ENCODE results near the gene CDYL. TPM values are rescaled to one million over a fixed set of nuclear protein-coding genes. Genes with fewer than 3 reads are reported as not detected.

CDYL gene
- total RNA-seq, 1 donor from 2014 or later: 12.2 TPM

DNA sequence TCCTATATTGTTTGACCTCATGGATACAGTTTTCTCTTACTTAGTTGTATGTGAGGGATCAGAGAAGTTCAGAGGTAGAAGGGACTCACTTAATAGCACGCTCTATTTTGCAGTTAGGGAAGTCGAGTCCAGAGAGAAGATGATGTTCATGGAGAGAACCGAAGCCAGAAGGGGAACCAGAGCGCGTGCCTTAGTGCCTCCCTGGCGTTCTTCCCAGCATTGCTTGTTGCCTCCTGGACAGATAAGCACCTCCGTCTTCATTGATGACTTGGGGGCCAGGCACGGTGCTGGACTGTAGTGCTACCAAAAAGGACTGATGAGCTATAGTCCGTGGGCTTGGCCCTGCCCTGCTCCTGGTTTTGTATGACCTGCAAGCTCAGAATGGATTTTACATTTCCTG, 117.8 kb downstream of the CDYL start:
- no peak for DNase-seq (ENCODE audit: low read depth)
- no peak overlapping the region for H3K4me3 ChIP-seq (ENCODE audit: low read depth, low read length)
- TF ChIP-seq, protein P1, sequence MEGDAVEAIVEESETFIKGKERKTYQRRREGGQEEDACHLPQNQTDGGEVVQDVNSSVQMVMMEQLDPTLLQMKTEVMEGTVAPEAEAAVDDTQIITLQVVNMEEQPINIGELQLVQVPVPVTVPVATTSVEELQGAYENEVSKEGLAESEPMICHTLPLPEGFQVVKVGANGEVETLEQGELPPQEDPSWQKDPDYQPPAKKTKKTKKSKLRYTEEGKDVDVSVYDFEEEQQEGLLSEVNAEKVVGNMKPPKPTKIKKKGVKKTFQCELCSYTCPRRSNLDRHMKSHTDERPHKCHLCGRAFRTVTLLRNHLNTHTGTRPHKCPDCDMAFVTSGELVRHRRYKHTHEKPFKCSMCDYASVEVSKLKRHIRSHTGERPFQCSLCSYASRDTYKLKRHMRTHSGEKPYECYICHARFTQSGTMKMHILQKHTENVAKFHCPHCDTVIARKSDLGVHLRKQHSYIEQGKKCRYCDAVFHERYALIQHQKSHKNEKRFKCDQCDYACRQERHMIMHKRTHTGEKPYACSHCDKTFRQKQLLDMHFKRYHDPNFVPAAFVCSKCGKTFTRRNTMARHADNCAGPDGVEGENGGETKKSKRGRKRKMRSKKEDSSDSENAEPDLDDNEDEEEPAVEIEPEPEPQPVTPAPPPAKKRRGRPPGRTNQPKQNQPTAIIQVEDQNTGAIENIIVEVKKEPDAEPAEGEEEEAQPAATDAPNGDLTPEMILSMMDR (conservative IDR thresholded peaks at IDR 0.05; ENCODE audit: low read depth, low read length): no peak

DNA sequence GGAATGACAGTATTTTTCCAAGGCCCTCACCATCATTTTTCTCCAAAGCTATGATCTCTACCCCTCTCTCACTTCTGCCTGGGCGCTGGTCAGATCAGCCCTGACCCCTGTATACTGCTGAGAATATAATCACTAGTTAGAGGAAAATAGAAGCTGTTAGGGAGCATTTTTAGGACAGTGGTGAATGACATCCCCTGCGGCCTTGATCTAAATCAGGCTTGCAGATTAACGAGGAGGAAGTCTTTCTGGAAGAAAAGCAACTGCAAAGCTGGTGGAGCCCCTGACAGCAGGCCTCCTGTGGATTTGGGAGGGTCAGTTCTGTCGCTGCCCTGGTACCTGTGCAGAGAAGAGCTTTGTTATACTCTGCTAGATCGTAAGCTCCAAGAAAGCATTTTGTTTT, 119.8 kb downstream of the CDYL start:
- H3K4me3 ChIP-seq (ENCODE audit: low read depth, low read length): no peak overlapping the region
- DNase-seq (ENCODE audit: low read depth): no peak
- TF ChIP-seq, protein P1 (conservative IDR thresholded peaks at IDR 0.05; ENCODE audit: low read depth, low read length): no peak

DNA sequence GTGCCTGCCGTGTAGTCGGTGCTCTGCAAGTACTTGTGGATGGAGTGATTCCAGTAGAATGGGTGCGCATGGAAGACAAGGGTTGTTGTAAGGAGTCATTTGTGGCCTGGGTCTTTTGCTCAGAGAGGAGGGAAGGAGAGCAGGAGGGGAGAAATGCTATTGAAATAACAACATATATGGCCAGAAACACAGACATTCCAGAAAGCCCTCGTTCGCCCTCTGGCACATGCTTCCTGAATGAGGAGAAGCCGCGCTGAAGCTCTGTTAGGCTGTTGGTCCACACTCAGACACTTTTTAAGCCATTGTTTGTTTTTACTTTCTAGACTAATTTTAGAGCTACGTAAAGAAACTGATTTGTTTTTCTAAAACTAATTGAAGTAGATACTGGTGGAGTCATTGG, 120.2 kb downstream of the CDYL start:
- TF ChIP-seq, protein P1 (conservative IDR thresholded peaks at IDR 0.05; ENCODE audit: low read depth, low read length): no peak
- H3K4me3 ChIP-seq (ENCODE audit: low read depth, low read length): no peak overlapping the region
- no peak for DNase-seq (ENCODE audit: low read depth)

DNA sequence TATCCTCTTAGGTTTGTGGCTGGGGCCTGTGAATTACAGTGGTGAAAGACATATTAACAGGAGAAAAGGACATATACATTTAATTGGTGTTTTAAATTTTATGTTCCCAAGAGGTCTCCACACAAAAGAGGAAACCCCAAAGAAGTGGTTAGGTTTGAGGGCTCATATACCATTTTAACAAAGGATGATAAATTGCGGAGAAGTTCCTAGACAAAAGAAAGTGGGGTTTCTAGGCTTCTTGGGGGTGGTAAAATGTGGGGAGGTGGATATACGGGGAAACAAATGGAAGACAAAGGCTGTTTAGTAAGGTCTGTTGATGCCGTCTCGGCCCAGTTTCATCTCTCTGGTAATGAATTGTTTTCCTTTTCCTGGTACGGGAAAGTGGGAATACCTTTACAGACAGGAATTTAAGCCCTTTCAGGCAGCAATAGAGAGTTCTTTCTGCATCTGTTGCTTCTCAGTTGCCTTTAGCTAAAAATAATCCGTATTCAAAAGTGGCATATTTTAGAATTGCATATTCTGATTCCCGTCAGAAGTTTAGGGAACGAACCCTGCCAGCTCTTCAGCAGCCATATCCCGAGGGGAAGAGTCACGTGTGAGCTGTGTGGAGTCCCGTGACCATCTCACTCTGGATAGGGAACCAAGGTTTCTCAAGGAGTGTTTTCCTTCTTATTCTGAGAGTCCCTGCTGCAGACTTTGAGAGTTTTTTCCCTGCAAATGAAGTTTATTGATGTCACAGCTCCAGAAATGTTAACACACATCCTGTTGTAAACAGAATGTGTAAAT, 123.2 kb downstream of the CDYL start:
- no peak for DNase-seq (ENCODE audit: low read depth)
- H3K4me3 ChIP-seq (ENCODE audit: low read depth, low read length): no peak overlapping the region
- TF ChIP-seq, protein P1 (conservative IDR thresholded peaks at IDR 0.05; ENCODE audit: low read depth, low read length): no peak

DNA sequence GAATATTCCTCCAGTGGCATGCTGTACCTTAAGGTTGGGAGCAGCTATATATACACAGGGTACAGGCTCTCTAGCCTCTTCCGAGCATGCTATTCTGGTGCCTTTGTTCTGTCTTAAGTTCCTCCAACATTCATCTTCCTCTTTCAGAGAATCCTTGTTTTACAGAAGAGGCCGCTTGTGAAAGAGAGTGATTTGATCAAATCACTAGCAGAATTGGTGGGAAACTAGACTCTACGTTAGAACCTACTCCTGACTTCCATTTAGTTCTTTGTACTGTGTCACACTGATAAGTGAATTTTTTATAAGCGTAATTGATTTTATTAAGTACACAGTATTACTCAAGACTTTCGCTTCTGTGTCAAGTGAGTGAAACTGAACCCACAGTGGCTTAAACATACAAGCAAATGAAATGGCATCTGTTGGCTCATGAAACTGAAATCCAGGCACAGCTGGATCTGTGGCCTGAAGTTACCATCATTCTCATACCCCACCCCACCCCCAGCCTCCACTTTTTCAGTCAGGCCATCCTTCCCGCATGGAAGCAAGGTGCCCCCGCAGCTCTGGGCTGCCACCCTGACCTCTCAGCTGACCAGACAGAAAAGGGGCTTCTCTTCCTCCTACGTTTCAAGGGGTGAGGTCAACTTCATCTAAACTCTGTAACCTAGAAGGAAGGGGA, 125.3 kb downstream of the CDYL start:
- DNase-seq (ENCODE audit: low read depth): no peak

DNA sequence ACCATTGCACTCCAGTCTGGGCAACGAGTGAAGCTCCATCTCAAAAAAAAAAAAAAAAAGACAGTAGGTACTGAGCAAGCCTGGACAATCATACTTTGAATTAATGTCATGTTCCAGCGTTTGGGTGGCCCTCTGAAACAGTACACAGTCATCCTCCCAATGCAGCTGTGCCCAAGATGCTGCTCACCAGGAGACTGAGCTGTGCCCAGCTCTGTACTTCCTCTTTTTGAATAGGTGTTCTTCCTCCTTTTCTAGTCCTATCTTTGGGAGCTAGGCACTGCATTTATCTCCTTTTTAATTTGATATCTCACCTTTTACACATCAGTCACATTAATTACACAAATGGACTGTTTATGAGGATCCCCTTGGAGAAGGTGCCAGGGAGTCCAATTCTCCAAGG, 126.2 kb downstream of the CDYL start:
- TF ChIP-seq, protein P1 (conservative IDR thresholded peaks at IDR 0.05; ENCODE audit: low read depth, low read length): no peak
- DNase-seq (ENCODE audit: low read depth): no peak
- no peak overlapping the region for H3K4me3 ChIP-seq (ENCODE audit: low read depth, low read length)

More for the DNA sequence above, 125.3 kb downstream of the CDYL start:
- TF ChIP-seq, protein P1 (conservative IDR thresholded peaks at IDR 0.05; ENCODE audit: low read depth, low read length): no peak
- no peak overlapping the region for H3K4me3 ChIP-seq (ENCODE audit: low read depth, low read length)

Measured in epithelial cell of proximal tubule (primary cell).